ENCODE data around the gene SERPINB1. TPM values are rescaled to one million over a fixed set of nuclear protein-coding genes. Genes with fewer than 3 reads are reported as not detected.

The SERPINB1 gene
- total RNA-seq, 4 donors from 2014 or later, result 33.3 to 48.9 (median 42.1) TPM

DNA sequence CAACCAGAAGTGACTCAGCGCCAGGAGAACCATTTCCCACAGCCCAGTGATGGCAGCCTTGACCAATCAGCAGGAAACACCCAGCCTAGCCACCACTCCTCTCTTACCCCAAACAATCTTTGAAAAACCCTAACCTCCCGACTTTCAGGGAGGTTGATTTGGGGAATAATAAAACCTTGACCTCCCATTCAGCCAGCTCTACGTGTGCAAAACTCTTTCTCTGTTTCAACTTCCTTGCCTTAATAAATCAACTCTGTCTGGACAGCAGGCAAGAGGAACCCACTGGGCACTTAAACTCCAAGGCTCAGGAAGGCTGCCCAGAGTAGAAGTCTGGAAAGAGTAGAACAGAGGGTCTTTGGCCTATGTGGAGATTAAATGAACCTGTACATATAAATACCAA lies 35.0 kb downstream of the SERPINB1 start:
- TF ChIP-seq, protein P1, sequence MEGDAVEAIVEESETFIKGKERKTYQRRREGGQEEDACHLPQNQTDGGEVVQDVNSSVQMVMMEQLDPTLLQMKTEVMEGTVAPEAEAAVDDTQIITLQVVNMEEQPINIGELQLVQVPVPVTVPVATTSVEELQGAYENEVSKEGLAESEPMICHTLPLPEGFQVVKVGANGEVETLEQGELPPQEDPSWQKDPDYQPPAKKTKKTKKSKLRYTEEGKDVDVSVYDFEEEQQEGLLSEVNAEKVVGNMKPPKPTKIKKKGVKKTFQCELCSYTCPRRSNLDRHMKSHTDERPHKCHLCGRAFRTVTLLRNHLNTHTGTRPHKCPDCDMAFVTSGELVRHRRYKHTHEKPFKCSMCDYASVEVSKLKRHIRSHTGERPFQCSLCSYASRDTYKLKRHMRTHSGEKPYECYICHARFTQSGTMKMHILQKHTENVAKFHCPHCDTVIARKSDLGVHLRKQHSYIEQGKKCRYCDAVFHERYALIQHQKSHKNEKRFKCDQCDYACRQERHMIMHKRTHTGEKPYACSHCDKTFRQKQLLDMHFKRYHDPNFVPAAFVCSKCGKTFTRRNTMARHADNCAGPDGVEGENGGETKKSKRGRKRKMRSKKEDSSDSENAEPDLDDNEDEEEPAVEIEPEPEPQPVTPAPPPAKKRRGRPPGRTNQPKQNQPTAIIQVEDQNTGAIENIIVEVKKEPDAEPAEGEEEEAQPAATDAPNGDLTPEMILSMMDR (IDR thresholded peaks at IDR 0.05; ENCODE audit: low read depth), result no peak

DNA sequence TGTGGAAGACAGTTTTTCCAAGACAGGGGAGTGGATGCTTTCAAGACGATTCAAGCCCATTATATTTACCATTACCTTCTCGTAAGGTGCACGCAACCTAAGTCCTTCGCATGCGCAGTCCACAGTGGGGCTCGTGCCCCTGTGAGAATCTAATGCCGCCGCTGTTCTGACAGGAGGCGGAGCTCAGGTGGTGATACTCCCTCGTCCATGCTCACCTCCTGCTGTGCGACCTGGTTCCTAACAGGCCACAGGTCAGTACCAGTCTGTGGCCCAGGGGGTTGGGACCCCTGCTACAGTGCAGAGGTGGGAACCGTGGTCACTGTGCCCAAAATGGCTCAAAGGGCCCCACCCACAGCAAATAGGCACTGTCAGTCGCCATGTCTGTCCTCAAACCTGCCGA lies 36.6 kb downstream of the SERPINB1 start:
- TF ChIP-seq, protein P1 (IDR thresholded peaks at IDR 0.05; ENCODE audit: low read depth), result no peak

DNA sequence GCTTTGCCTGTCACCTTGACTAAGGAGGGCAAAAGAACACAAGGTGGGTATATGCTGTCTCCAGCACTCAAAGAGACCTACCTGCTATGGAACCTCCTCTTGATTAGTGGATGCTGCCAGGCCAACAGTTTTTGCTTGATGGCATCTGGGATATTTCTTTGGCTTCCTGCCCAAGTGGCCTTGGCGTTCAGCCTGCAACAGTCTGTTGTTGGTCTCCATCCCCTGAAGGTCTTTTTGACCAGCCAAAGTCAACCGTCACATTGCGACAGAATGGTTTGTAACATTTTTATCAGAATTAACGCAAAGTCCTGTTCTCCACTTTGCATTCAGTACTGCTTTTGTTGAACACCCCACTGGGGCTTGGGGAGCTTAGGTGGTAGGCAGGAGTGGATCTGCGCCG lies 37.1 kb downstream of the SERPINB1 start:
- TF ChIP-seq, protein P1 (IDR thresholded peaks at IDR 0.05; ENCODE audit: low read depth), result no peak

DNA sequence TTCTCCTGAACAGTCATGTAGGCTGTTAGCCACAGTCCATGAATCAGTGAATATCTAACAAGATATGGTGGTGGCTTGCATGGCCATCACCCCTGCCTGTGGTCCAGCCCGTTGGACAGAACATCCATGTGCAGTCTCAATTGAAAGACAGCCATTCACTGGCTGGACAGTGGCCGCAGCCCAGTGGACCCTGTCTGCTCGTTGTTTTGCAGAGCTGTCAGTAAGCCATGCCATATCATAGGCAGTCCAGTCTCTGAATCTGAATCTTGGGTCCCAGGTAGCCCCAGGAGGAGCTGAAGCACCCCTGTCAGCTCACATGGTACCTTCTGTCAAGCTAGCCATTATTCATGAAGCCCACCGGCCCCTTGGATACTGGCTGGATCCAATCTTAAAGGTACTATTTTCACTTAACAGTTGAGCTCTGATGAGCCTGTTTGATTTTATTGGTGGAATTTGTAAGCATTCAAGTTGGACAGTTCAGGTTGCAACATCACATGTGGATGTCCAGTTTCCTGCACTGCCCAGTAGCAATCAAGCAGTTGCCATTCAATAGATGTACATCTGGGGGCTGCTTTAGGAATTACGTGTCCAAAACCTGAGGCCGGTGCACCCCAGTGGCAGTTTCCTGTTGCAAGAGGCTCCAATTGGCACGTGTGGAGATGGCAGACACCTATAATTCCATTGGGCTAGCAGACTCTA lies 37.8 kb downstream of the SERPINB1 start:
- TF ChIP-seq, protein P1 (IDR thresholded peaks at IDR 0.05; ENCODE audit: low read depth), result no peak

DNA sequence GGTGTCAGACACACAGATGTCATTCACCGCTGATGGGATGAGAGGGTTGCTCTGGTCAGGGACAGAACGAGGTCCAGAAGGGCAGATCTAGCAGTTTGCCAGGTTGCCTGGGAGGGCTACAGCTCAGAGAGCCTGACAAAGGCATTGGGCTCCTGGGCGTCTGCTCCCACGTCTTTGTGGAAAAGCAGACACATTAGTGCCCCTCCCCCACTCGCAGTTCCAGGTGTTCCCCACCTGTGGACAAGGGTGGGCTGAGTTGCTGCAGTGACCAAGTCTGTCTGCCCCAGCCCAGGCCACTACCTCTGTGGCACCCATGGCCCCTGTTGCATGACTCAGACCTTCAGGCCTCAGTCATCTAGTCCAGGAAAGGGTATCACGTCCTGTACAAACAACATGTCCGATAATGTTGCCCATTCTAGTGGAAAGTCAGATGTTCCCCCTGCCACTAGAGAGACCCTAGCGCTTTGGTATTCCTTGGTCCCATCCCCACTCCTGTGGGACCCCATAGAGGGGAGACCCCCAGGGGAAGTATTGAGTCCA lies 39.1 kb downstream of the SERPINB1 start:
- TF ChIP-seq, protein P1 (IDR thresholded peaks at IDR 0.05; ENCODE audit: low read depth), result no peak

DNA sequence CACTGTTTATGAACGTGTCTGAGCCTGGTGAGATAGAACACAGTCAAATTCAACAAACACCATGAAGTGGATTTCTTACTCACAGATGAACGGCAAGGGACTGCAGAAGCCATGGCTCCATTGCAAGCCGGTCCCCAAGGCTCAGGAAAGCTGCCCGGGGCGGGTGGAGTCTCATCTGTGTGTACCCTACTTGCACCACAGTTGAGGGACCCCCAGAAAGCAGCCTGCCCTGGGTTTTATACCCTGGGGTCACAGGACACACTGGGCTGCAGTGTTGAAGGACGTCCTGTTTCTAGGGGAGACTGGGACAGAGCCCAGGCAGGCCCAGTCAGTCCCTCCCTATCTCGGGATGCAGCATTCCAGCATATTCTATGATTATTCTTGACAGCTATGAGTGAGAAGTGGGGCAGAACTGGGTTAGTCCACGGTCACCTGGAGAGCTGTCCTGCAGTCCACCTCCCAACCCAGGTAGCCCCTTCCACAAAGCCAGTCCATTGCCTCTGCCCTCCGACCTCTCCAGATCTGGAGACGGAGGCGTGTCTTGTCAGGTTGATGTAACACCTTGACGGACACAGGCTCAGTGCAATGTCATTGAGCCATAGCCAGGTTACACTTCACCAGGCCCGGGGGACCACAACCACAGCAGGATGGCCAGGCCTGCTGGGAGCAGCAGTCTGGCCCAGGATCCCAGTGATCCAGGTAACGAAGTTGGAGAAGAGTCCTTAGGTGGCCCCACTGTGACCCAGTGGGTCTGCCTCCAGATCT lies 40.9 kb downstream of the SERPINB1 start:
- TF ChIP-seq, protein P1 (IDR thresholded peaks at IDR 0.05; ENCODE audit: low read depth), result no peak

DNA sequence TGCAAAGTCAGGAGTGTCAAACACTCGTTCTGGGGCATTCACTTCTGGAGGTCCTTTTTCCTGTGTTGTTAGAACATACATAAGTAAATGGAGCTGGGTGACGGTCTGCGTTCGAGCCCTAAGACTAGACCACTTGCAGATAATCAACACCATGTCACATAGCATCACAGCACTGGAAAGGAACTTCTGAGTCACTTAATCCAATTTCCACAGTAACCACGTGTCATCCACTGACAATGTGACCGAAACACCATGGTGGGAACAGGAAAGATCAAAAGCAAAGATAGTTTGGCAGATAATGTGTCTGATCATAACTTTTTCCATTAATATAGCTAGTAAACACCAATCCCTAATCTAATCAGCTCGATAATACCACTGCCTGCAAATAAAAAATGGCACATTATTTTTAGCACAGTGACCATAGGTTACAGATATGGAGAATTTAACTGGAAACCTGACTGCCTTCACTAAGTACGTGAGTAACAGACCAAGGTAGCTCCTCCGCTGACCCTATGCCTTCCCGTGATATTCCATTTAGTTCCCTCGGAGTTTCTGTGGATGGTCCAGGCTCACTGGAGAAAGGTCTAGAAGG lies 41.6 kb downstream of the SERPINB1 start:
- TF ChIP-seq, protein P1 (IDR thresholded peaks at IDR 0.05; ENCODE audit: low read depth), result no peak

All from subcutaneous adipose tissue (tissue), 4 donors.